Activated CD8-positive, alpha-beta T cell treated with anti-CD3 and anti-CD28 coated beads, Interleukin-2, amount 10 ng/mL, durations not matched to agents 7 days and 5 days (primary cell): ENCODE data around the gene PIGX. TPM values are rescaled to one million over a fixed set of nuclear protein-coding genes. Genes with fewer than 3 reads are reported as not detected.

Experiments used
- ATAC-seq: fragments of 150-1000 bp; cut with Tn5 transposase; one replicate; pipeline ENCODE4 v1.10.0; 2021; ENCODE audit warnings: moderate library complexity
- CTCF ChIA-PET: fragments of 350-600 bp; sonication (Branson Sonifier 250); formaldehyde crosslinking; loops from one replicate; lab custom pipeline; 2021; ENCODE audit warnings: antibody characterized with exemption; lab: Charles Lee
- POLR2A ChIA-PET: fragments of 350-600 bp; sonication (Branson Sonifier 250); formaldehyde crosslinking; loops from one replicate; lab custom pipeline; 2021; ENCODE audit warnings: antibody characterized with exemption; lab: Charles Lee
- DNase-seq: peaks from one replicate; pipeline ENCODE4 v3.0.0-alpha.2; 2020
- H3K27ac Mint-ChIP-seq: one replicate; pipeline ENCODE4 v1.8.0; 2021; ENCODE audit warnings: mild to moderate bottlenecking, mixed read lengths
- H3K27me3 Mint-ChIP-seq: one replicate; pipeline ENCODE4 v1.8.0; 2021; ENCODE audit warnings: low read depth, mixed read lengths
- H3K36me3 Mint-ChIP-seq: one replicate; pipeline ENCODE4 v1.8.0; 2021; ENCODE audit warnings: low read depth, mixed read lengths
- H3K4me1 Mint-ChIP-seq: one replicate; pipeline ENCODE4 v1.8.0; 2021; ENCODE audit warnings: low read depth, mixed read lengths
- H3K4me3 Mint-ChIP-seq: one replicate; pipeline ENCODE4 v1.8.0; 2021; ENCODE audit warnings: mild to moderate bottlenecking, mixed read lengths
- H3K9me3 Mint-ChIP-seq: one replicate; pipeline ENCODE4 v1.8.0; 2022; ENCODE audit warnings: mixed read lengths; ENCODE audit not compliant: insufficient read depth
- total RNA-seq, 2 experiments: library from RNA; stranded (reverse); gene quantifications; one replicate each; pipeline ENCODE4 v1.2.3, GENCODE V29; 2021

PIGX gene
- 10 to 100 TPM; 41.5 to 42.1 TPM for total RNA-seq

DNA sequence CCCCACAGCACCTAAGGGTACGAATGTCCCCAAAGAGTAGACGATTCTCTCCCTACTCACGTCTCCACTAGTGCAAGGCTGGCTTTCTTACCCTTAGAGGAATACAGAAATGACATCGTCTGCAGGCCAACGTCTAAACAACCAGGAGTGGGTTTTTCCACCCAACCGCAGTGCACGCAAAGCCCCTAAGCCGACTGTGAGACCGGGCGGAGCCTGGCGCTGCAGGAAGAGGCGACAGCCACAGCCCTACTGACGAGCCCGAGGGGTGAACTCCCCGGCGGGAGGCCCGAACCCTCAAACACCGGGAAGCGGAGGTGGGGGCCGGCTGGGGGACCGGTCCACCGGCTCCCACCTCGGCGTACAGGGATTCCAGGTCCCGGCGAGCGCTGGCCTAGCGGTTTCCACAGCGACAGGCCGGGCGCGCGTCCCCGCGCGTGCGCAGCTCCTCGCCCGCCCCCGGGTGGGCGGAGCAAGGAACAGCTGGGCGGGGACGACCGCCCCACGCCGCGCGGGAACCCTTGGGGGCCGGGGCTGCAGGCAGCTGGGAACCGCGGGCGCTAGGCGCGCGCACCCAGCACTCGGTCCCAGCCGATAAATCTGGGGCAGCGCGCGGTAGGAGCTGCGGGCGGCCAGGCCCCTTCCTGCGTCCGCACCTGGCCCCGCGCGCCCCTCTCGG is at the start of gene PIGX, which contains the start of gene CEP19:
TSS of gene PIGX (plus strand) at position 540 of the 676 bp plus-strand sequence.
TSS of gene CEP19 (minus strand) at position 413 of the 676 bp plus-strand sequence. CDS start 3,593 bp downstream, outside the sequence.
- ChIA-PET CTCF (interaction anchor here (1.0 to 1.1 kb wide), 3 partner anchors 27 to 102 kb away, joined by 3 to 6 read pairs (median 3); partner anchors contain the start of gene PAK2), POLR2A (interaction anchor here (0.6 to 2.0 kb wide), 10 partner anchors 28 to 230 kb away, joined by 3 to 16 read pairs (median 5); partner anchors contain the start of genes FBXO45, NCBP2, PAK2 and WDR53)
- Mint-ChIP-seq H3K9me3 (no peaks in the 10 kb centered on the region), H3K36me3 (peaks cover 16% of the 10 kb centered on the region), H3K27ac (peak within 1 kb of the TSS; percentile 91), H3K4me1 (peaks cover 37% of the 10 kb centered on the region), H3K4me3 (peak within 1 kb of the TSS; percentile 86), H3K27me3 (no peaks in the 10 kb centered on the region)
- DNase-seq (peak; percentile 91), ATAC-seq (peak; percentile 87)

DNA sequence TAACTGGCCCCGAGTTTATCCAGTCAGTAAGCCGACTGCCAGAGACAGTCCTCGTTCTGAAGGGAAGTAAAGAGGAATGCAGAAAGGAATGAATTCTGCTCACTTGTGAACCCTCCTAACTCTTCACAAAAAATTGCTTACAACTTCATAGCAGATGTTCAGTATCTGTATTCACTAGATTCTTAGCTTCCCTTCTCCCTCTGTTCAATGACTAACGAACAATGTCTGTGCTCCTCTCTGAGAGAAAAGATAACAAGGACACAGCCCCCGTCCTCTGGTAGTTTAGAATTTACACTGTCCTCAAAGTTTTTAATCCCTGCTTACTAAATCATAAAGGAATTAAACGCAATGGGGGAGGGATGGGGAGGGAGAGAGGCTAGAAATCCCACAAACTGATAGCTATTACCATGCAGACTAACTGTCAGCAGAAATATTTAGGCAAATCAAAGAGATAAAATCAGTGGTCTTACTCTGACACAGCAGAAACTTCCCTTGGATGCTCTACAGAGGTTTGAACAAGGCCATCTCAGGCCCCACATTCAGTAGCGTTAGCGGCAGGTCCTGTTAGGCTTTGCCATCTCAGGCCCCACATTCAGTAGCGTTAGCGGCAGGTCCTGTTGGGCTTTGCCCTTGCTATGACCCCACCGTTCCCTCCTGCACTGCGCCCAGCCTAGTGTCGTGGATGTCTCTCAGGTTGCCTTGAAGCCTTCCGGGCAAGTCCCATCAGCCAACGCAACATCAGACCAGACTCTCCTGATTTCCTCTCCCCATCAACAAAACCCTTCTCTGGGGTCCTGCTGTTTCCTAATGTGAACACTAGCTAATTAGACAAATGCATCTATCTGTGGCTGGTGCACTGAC is 49.2 kb upstream of the PIGX start:
- H3K9me3 Mint-ChIP-seq: no peaks in the 10 kb centered on the region
- peaks cover 32% of the 10 kb centered on the region for H3K36me3 Mint-ChIP-seq
- H3K27ac Mint-ChIP-seq: no peak overlapping the region
- ChIA-PET POLR2A (no interaction called here), CTCF (interaction anchor here (2.0 kb wide), 2 partner anchors 18 to 53 kb away, joined by 4 to 6 read pairs; no protein-coding TSS in a partner anchor)
- no peaks in the 10 kb centered on the region for H3K27me3 Mint-ChIP-seq
- ATAC-seq (no peak), DNase-seq (no peak)
- no peaks in the 10 kb centered on the region for H3K4me1 Mint-ChIP-seq
- H3K4me3 Mint-ChIP-seq: no peak overlapping the region

DNA sequence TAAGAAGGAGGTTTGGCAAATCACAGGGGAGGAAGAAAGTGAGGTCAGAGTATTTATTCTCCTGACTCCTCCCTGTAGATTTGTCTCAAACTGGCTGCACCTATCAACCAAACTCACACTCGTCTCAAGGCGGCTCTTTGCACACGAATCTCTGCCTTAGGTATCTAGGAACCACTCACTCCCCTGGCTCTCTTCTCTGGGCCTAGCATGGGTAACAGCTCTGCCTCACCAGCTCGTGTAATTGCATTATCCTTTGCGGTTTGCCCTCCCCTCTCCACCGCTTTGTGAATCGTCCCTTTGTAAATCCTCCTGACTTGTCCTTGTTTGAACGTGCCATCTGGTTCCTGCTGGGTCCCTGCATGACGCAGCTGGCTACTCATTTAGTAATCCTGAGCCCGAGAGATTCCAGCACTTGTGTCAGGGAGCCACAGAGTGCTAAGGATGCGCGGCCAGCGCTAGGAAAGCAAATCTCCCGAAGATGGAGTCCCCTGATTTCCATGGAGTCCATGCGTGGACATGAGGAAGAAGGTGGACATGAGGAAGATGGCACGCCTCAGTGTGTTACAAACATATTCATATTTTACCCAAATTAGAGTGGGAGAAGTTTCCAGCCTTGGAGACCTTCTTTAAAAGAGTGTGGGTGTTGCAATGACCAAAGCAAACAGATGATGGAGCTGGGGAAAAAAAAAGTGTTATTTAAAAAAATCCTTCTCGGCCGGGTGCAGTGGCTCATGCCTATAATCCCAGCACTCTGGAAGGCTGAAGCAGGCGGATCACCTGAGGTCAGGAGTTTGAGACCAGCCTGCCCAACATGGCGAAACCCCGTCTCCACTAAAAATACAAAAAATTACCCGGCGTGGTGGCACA is 45.9 kb upstream of the PIGX start:
- DNase-seq: no peak
- peaks cover 12% of the 10 kb centered on the region for H3K36me3 Mint-ChIP-seq
- POLR2A ChIA-PET: interaction anchor here (0.6 kb wide), 2 partner anchors 87 to 352 kb away, joined by 3 read pairs; no protein-coding TSS in a partner anchor
- H3K4me1 Mint-ChIP-seq: peaks cover 7% of the 10 kb centered on the region
- no peak for ATAC-seq
- H3K9me3 Mint-ChIP-seq: no peaks in the 10 kb centered on the region
- no peaks in the 10 kb centered on the region for H3K27me3 Mint-ChIP-seq
- peak overlapping the region; percentile 1 for H3K27ac Mint-ChIP-seq
- no peak overlapping the region for H3K4me3 Mint-ChIP-seq
- CTCF ChIA-PET: no interaction called here

DNA sequence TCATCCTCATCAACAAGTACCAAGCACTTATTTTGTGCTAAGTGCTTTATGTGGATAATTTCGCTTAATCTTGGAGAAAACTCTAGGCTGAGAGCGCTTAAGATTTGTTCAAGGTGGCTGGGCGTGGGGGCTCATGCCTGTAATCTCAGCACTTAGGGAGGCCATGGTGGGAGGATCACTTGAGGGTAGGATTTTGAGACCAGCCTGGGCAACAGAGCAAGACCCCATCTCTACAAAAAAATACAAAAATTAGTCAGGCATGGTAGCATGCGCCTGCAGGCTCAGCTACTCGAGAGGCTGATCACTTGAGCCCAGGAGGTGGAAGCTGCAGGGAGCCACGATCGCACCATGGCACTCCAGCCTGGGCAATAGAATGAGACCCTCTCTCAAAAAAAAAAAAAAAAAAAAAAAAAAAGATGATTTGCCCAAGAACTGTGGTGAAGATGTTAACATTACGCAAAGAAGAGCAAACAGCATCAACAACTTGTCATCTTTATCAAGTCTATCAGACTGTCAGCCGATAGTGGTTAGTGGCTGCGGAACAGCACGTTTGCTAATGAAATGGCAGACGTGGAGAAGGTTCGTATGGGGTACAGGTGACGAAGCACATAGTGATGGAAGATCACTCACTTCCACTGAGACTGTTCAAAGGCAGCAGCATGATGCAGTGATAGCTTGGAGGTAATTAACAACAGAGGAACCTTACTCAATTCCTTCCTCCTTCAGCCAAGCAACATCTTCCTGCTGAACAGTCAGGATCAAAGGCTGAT is 44.9 kb upstream of the PIGX start:
- Mint-ChIP-seq H3K36me3 (peaks cover 8% of the 10 kb centered on the region), H3K27me3 (no peaks in the 10 kb centered on the region), H3K27ac (no peak overlapping the region), H3K4me1 (peaks cover 7% of the 10 kb centered on the region), H3K9me3 (no peaks in the 10 kb centered on the region), H3K4me3 (no peak overlapping the region)
- ChIA-PET POLR2A (no interaction called here), CTCF (no interaction called here)
- no peak for DNase-seq
- ATAC-seq: no peak

DNA sequence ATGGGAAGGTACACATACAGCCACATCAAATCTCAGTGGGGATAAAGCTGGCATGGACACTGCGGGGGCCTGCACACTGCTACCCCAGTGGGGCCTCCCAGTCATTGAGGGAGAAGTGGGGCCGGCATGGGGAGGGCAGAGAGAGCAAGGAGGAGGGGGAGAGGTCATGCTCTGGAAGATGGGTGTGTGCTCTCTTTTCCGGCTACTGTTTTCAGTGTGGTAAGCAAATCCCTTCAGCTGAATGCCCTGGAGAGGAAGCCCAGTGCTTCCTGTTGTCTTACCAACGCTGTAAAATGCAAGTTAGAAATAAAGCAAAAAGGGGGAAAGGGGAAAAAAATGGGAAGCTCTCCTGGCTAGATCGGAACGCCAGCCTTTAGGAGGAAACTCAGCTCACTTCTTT is 41.8 kb upstream of the PIGX start:
- peak; percentile 27 for ATAC-seq
- POLR2A ChIA-PET: no interaction called here
- CTCF ChIA-PET: interaction anchor here (1.2 to 1.4 kb wide), 3 partner anchors 15 to 61 kb away, joined by 3 to 6 read pairs (median 3); no protein-coding TSS in a partner anchor
- Mint-ChIP-seq H3K27ac (peak overlapping the region; percentile 69), H3K4me3 (no peak overlapping the region), H3K4me1 (peaks cover 7% of the 10 kb centered on the region), H3K27me3 (no peaks in the 10 kb centered on the region), H3K9me3 (no peaks in the 10 kb centered on the region), H3K36me3 (no peaks in the 10 kb centered on the region)
- no peak for DNase-seq

DNA sequence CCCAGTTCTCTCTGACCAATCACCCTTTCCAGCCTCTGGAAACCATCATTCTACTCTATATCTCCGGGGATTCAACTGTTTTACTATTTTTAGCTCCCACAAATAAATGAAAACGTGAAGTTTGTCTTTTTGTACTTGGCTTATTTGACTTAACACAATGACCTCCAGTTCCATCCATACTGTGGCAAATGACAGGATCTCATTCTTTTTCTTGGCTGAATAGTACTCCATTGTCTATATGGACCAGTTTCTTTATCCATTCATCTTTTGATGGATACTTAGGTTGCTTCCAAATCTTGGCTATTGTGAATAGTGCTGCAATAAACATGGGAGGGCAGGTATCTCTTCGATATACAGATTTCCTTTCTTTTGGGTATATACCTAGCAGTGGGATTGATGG is 38.5 kb upstream of the PIGX start:
- no peak overlapping the region for H3K27ac Mint-ChIP-seq
- peaks cover 21% of the 10 kb centered on the region for H3K4me1 Mint-ChIP-seq
- ATAC-seq (no peak), DNase-seq (no peak)
- POLR2A ChIA-PET: no interaction called here
- H3K4me3 Mint-ChIP-seq: no peak overlapping the region
- peaks cover 3% of the 10 kb centered on the region for H3K27me3 Mint-ChIP-seq
- H3K36me3 Mint-ChIP-seq: peaks cover 2% of the 10 kb centered on the region
- H3K9me3 Mint-ChIP-seq: no peaks in the 10 kb centered on the region
- CTCF ChIA-PET: no interaction called here

DNA sequence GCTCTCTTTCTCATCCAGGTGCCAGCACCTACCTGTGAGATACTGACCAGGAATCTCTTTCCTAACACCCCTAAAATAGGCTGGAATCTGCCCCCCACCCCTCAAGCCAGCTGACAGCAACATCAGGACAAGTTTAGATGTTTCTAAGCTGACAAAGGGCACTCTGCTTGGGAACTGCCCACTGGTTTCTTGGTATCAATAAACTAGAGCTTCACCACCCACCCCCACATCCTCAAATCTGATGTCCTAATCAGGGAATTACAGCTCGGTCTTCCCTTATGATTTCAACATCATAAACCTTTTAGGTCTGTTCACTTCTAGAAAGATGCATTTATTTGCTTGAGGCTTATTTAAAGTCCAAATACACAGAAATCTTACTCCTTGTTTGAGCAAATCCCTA is 34.8 kb upstream of the PIGX start:
- H3K36me3 Mint-ChIP-seq: peaks cover 4% of the 10 kb centered on the region
- no peaks in the 10 kb centered on the region for H3K9me3 Mint-ChIP-seq
- peaks cover 3% of the 10 kb centered on the region for H3K27me3 Mint-ChIP-seq
- CTCF ChIA-PET: interaction anchor here (0.9 to 2.3 kb wide), 10 partner anchors 12 to 158 kb away, joined by 3 to 16 read pairs (median 4); no protein-coding TSS in a partner anchor
- H3K4me1 Mint-ChIP-seq: peaks cover 13% of the 10 kb centered on the region
- no peak for DNase-seq
- ATAC-seq: no peak
- H3K4me3 Mint-ChIP-seq: no peak overlapping the region
- POLR2A ChIA-PET: interaction anchor here (0.7 to 1.3 kb wide), 3 partner anchors 10 to 45 kb away, joined by 3 to 5 read pairs (median 3); partner anchors contain the start of genes CEP19 and PIGX
- H3K27ac Mint-ChIP-seq: no peak overlapping the region

DNA sequence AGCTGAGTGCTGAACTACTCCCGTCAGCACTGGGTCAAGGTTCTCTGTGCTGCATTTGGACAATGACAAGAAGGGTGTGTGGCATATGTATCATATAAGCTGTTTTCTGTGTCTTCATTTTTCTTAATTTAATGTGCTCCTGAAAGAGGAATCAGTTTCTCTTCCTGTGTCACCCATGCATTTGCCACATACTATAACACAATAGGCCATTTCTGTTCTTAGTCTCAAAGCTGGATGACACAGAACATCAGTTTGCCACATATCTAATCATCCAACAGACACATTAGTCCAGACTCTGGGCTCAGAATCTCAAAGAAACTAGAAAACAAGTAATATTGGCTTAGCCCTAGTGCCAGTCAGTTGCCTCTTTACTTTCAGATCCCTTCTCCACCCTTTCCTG is 34.2 kb upstream of the PIGX start:
- H3K4me1 Mint-ChIP-seq: peaks cover 13% of the 10 kb centered on the region
- ATAC-seq: no peak
- peaks cover 1% of the 10 kb centered on the region for H3K9me3 Mint-ChIP-seq
- CTCF ChIA-PET: interaction anchor here (0.9 to 2.3 kb wide), 8 partner anchors 13 to 157 kb away, joined by 3 to 16 read pairs (median 5); no protein-coding TSS in a partner anchor
- no peak overlapping the region for H3K4me3 Mint-ChIP-seq
- peaks cover 3% of the 10 kb centered on the region for H3K27me3 Mint-ChIP-seq
- no peak overlapping the region for H3K27ac Mint-ChIP-seq
- H3K36me3 Mint-ChIP-seq: peaks cover 6% of the 10 kb centered on the region
- DNase-seq: no peak
- POLR2A ChIA-PET: no interaction called here

DNA sequence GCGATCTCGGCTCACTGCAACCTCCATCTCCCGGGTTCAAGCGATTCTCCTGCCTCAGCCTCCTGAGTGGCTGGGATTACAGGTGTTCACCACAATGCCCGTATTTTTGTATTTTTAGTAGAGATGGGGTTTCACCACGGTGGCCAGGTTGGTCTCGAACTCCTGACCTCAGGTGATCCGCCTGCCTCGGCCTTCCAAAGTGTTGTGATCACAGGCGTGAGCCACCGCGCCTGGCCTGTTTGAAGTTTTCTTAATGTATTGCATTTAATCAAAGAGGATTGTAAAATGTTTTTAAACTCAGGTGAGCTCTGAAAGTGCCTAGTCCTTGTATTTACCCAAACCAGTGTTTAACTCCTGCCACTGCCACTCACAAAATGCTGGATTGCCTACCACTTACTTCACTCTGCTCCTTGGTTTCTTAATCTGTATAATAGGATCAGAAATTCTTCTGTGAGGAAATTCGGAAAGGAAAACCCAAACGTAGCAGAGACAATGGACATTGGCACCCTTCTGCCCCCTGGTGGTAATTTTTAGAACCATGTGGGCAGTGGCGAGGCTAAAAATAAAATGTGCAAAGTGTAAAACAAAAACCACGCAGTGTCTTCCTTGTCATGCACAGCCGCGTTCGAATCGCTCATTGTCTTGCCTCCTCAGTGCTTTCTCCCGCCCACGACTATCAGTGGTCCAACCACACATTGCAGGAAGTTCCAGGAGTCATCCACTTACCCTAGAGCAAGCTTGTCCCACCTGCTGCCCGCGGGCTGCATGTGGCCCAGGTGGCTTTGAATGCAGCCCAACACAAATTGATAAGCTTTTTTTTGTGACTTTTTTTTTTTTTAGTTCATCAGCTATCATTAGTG is 27.4 kb upstream of the PIGX start:
- CTCF ChIA-PET: interaction anchor here (0.6 to 8.9 kb wide), 33 partner anchors 9 to 163 kb away, joined by 3 to 211 read pairs (median 4); partner anchors contain the start of genes CEP19, FBXO45, NRROS and PIGX
- DNase-seq: peak; percentile 80

More for the DNA sequence above, 27.4 kb upstream of the PIGX start:
- Mint-ChIP-seq H3K27ac (peak overlapping the region; percentile 78), H3K9me3 (peaks cover 8% of the 10 kb centered on the region), H3K4me1 (peaks cover 29% of the 10 kb centered on the region), H3K4me3 (peak overlapping the region; percentile 43), H3K36me3 (peaks cover 12% of the 10 kb centered on the region), H3K27me3 (no peaks in the 10 kb centered on the region)
- POLR2A ChIA-PET: interaction anchor here (0.7 to 2.0 kb wide), 3 partner anchors 75 to 131 kb away, joined by 3 to 4 read pairs (median 3); partner anchors contain the start of gene FBXO45
- peak; percentile 88 for ATAC-seq
